Adipocyte (in vitro differentiated cells): ENCODE measurements around the gene FBXO41.
A peak's percentile ranks its signal among the peaks of the same experiment; 100 is the strongest.

ENCODE experiments used
- DNase-seq: peaks from one replicate; pipeline ENCODE4 v3.0.0-alpha.2; 2015; ENCODE audit warnings: low read depth
- H3K27me3 ChIP-seq: replicated peaks from 2 replicates; pipeline ENCODE4 v1.7.0; 2013; ENCODE audit warnings: mild to moderate bottlenecking, low read length, moderate library complexity; ENCODE audit not compliant: control insufficient read depth, insufficient read depth
- H3K36me3 ChIP-seq: 2 replicates; pipeline ENCODE4 v1.7.0; 2013; ENCODE audit warnings: low read length, mild to moderate bottlenecking, moderate library complexity; ENCODE audit not compliant: control insufficient read depth, insufficient read depth, severe bottlenecking
- H3K4me1 ChIP-seq: 2 replicates; pipeline ENCODE4 v1.7.0; 2013; ENCODE audit warnings: mild to moderate bottlenecking, low read length, moderate library complexity; ENCODE audit not compliant: control insufficient read depth, insufficient read depth
- H3K4me3 ChIP-seq: 2 replicates; pipeline ENCODE4 v1.7.0; 2013; ENCODE audit warnings: mild to moderate bottlenecking, low read length, moderate library complexity
- H3K9ac ChIP-seq: 2 replicates; pipeline ENCODE4 v1.7.0; 2013; ENCODE audit warnings: mild to moderate bottlenecking, low read length, moderate library complexity
- H3K9me3 ChIP-seq: 2 replicates; pipeline ENCODE4 v1.7.0; 2013; ENCODE audit warnings: mild to moderate bottlenecking, low read length, moderate library complexity; ENCODE audit not compliant: control insufficient read depth

FBXO41 gene

DNA sequence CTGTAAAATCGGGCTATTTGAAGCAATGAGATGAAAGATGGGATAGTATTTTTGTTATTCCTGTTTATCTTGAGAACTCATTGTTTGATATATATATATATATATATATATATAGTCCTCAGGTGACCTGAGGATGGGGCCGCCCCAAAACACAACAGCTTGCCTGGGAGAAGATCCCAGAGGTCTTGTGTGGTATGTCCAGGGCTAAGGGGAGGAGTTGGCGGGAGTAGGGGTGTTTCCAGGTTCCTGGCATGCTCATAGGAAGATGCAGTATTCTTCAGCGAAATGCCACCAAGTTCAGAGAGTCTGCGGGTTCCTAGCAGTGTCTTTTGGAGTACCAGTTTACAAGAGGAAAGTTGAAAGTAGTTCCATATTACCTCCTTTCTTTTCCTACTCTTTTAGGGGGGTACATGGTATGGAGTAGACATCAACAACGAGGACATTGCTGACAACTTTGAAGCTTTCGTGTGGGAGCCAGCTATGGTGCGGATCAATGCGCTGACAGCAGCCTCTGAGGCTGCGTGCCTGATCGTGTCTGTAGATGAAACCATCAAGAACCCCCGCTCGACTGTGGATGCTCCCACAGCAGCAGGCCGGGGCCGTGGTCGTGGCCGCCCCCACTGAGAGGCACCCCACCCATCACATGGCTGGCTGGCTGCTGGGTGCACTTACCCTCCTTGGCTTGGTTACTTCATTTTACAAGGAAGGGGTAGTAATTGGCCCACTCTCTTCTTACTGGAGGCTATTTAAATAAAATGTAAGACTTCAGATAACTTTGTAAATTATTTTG is 31.8 kb downstream of the FBXO41 start:
- Histone ChIP-seq H3K9me3 (no peaks in the 10 kb centered on the region), H3K4me3 (no peak overlapping the region), H3K4me1 (peaks cover 3% of the 10 kb centered on the region), H3K36me3 (peaks cover 72% of the 10 kb centered on the region), H3K9ac (no peak overlapping the region), H3K27me3 (no peaks in the 10 kb centered on the region)
- no peak for DNase-seq

DNA sequence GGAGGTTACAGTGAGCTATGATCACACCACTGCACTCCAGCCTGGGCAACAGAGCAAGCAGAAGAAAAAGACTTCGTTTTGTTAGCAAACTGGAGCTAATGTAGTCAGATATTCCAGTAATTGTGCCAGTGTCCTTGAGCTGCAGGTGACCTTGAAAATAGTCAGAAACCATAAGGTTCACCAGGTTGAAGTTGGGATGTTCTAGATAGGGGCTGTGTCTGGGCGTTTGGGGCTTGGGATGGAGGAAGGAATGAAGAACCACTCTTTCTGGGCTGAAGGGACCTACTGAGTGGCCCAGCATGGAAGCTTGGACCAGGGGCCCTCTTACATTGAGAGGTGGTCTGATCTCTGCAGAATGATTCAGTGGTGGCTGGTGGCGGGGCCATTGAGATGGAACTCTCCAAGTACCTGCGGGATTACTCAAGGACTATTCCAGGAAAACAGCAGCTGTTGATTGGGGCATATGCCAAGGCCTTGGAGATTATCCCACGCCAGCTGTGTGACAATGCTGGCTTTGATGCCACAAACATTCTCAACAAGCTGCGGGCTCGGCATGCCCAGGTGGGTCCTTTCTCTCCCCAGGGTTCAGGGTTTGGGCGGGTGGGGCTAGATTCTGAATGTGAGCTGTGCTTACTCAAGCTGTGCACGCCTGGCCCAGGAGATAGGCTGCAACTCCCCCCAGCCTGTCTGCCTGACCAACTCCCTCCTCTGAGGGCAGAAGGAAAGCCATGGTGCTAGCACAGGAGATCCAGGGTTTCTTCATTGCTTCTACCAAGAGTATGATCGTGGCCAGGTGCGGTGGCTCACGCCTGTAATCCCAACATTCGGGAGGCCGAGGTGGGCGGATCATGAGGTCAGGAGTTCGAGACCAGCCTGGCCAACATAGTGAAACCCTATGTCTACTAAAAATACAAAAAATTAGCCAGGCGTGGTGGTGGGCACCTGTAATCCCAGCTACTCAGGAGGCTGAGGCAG is 33.1 kb downstream of the FBXO41 start:
- Histone ChIP-seq H3K4me1 (peaks cover 3% of the 10 kb centered on the region), H3K4me3 (no peak overlapping the region), H3K9me3 (no peaks in the 10 kb centered on the region), H3K9ac (no peak overlapping the region), H3K27me3 (no peaks in the 10 kb centered on the region), H3K36me3 (peaks cover 85% of the 10 kb centered on the region)
- no peak for DNase-seq

DNA sequence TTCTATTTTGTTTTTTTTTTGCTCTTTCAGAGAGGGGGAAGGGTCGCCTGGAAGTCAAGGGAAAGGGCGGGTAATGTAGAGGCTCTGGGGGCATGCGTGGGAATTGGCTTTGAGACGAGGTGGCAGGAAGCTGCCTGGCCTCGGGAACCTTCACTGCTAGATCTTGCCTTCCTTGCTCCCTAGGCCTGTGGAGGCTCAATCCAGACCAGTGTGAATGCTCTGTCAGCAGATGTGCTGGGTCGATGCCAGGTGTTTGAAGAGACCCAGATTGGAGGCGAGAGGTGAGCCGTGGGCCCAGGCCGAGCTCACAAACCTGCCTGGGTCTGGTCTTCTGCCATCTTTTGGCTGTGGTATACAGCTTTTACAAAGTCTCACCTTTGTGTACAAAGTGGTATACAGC is 34.6 kb downstream of the FBXO41 start:
- H3K4me1 ChIP-seq = no peaks in the 10 kb centered on the region
- H3K9me3 ChIP-seq = no peaks in the 10 kb centered on the region
- H3K9ac ChIP-seq = no peak overlapping the region
- H3K36me3 ChIP-seq = peaks cover 97% of the 10 kb centered on the region
- no peak overlapping the region for H3K4me3 ChIP-seq
- H3K27me3 ChIP-seq = no peaks in the 10 kb centered on the region
- DNase-seq = no peak

DNA sequence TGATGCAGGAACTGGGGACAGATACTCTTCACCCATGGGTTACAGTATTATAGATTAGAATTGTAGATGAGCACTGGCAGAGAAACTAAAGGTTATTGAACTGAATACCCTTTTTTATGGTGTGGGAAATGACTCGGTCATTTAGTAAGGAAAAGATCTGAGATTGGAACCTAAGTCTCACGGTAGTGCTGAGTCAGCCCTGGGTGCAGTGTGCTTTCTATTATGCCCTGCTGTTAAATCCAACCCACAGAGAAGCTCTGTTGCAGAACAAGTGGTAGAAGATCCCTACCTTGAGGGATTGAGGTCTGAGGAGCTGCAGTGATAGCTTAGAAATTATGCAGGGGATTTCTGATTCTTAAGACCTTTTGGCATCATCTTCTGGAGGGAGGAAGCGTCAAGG is 37.4 kb downstream of the FBXO41 start:
- Histone ChIP-seq H3K27me3 (no peaks in the 10 kb centered on the region), H3K4me1 (peaks cover 5% of the 10 kb centered on the region), H3K9me3 (no peaks in the 10 kb centered on the region), H3K9ac (no peak overlapping the region), H3K4me3 (no peak overlapping the region), H3K36me3 (peaks cover 97% of the 10 kb centered on the region)
- no peak for DNase-seq

DNA sequence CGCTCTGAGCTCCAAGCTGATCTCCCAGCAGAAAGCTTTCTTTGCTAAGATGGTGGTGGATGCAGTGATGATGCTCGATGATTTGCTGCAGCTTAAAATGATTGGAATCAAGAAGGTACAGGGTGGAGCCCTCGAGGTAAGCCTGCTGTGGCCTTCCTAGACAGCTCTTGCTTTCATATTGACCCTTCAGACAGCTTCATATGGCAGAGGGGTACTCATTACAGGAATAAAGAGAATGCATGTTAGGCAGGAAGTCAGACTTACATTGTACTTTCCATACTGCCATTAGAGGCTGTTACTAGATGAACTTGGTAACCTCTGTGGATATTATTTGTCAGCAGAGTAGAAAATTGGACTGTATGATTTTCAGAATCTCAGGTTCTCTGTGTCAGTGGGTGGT is 39.7 kb downstream of the FBXO41 start:
- no peak for DNase-seq
- Histone ChIP-seq H3K27me3 (no peaks in the 10 kb centered on the region), H3K4me3 (no peak overlapping the region), H3K9ac (no peak overlapping the region), H3K36me3 (peaks cover 91% of the 10 kb centered on the region), H3K4me1 (peaks cover 13% of the 10 kb centered on the region), H3K9me3 (no peaks in the 10 kb centered on the region)

DNA sequence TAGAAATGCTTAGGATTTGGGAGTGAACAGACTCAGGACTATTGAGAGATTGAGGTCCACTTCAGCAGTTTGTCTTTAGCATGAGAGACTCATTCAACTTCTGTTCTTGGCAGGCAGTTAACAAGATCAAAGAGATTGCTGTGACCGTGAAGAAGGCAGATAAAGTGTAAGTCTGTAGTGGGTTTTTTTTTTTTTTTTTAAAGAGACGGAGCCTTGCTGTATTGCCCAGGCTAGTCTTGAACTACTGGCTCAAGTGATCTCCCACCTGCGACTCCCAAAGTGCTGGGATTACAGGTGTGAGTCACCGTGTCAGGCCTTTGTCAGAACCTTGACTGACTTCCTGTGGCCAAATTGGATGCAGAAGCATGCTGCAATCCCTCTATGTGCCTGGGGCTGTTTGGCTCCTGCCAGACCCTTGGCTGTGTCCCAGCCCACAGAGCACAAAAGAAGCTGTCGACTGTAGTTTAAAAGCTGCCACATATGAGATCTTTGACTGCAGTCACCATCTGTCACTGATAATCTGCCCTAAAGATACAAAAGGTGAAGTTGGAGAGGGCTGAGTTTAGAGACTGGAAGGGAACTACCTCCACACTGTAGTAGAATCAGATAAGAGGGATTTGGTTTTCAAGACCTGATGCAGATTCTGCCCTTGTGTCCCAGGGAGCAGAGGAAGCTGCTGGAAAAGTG is 40.3 kb downstream of the FBXO41 start:
- Histone ChIP-seq H3K27me3 (no peaks in the 10 kb centered on the region), H3K9me3 (no peaks in the 10 kb centered on the region), H3K36me3 (peaks cover 89% of the 10 kb centered on the region), H3K4me1 (peaks cover 18% of the 10 kb centered on the region), H3K4me3 (no peak overlapping the region), H3K9ac (no peak overlapping the region)
- DNase-seq = peak; percentile 90

DNA sequence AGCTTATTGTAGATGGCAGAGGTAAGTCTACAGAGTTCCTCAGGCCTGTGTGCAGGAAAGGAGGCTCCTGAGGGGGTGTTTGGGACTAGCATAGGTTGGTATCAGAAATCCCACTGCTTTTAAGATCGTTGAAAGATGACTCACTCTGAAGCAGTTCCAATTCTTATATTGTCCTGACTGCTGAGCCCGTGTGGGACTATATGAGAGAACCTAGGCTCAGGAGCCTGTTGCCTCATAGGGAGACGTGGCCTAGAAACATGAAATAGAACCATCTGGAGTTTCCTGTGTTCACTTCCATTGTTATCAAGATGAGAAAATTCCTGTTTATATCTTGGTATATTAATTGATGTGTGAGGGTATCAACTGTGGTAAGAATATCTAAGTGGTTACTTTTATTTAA is 44.5 kb downstream of the FBXO41 start:
- Histone ChIP-seq H3K27me3 (no peaks in the 10 kb centered on the region), H3K9ac (no peak overlapping the region), H3K36me3 (peaks cover 51% of the 10 kb centered on the region), H3K9me3 (no peaks in the 10 kb centered on the region), H3K4me1 (peaks cover 47% of the 10 kb centered on the region), H3K4me3 (no peak overlapping the region)
- no peak for DNase-seq

DNA sequence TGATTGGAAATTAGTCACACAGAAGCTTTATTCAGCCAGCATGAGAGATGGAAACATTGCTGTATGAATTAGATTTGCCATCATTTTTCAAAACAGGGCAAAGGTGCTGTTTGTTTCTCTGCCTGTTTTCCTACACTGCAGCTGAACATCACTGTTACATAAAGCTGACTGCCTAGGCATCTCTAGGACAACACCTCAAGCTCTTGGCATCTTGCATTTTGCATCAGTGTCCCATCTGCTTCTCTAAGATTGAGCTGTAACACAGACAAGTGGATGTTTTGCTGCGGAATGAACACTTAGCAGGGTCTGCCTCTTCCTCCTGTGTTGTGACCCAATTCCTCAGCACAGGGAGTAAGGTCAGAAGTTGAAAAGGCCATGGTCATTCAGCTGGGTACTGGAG is 45.3 kb downstream of the FBXO41 start:
- peaks cover 43% of the 10 kb centered on the region for H3K36me3 ChIP-seq
- H3K4me1 ChIP-seq = peaks cover 46% of the 10 kb centered on the region
- H3K9ac ChIP-seq = no peak overlapping the region
- no peak overlapping the region for H3K4me3 ChIP-seq
- no peaks in the 10 kb centered on the region for H3K27me3 ChIP-seq
- H3K9me3 ChIP-seq = no peaks in the 10 kb centered on the region
- DNase-seq = no peak

DNA sequence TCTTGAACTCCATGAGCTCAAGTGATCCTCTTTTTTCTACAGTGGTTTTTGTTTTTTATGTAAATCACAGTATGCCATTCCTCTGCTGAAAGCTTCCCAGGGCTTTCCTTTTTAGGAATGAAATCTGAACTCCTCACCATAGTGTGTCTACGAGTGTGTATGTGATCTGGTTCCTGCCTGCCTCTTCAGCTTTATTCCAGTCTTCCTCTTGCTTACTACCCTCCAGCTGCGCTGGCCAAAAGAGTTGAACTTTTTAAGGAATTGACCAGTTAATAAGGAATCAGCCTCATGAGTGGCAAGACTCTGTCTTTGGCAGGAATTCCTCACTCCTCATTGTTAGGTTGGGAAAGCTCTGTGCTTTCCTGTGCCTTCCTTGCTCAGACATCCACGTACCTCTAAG is 46.1 kb downstream of the FBXO41 start:
- Histone ChIP-seq H3K36me3 (peaks cover 35% of the 10 kb centered on the region), H3K9ac (no peak overlapping the region), H3K4me1 (peaks cover 42% of the 10 kb centered on the region), H3K4me3 (no peak overlapping the region), H3K27me3 (no peaks in the 10 kb centered on the region), H3K9me3 (no peaks in the 10 kb centered on the region)
- no peak for DNase-seq

DNA sequence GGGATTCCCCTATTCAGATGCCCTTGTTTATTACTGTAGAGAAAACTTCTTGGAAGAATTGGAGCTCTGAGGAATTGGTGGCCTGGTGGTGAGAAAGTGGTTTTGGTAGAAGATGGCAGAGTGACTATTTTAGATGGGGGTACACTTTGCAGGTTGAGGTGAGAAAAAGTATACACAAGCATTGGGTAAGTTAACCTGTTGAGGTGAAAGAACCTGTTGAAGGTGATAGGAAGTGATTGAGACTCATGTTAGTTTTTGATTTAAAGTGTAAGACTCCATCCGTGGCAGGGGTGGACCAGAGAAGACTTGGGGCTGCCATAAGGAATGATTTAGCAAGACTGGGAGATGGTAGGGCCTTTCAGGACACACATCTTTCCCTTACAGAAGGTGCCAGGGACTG is 47.1 kb downstream of the FBXO41 start:
- peaks cover 46% of the 10 kb centered on the region for H3K4me1 ChIP-seq
- H3K9me3 ChIP-seq = no peaks in the 10 kb centered on the region
- H3K27me3 ChIP-seq = no peaks in the 10 kb centered on the region
- H3K4me3 ChIP-seq = no peak overlapping the region
- H3K36me3 ChIP-seq = peaks cover 25% of the 10 kb centered on the region
- DNase-seq = no peak
- H3K9ac ChIP-seq = no peak overlapping the region
